MM.1S (cell line): ENCODE data around the gene LLGL1.

Experiments
- DNase-seq: peaks from one replicate; pipeline ENCODE4 v3.0.0-alpha.2; 2015
- H2AFZ ChIP-seq: fragments of 300-600 bp; sonication (generic); 2 replicates; pipeline ENCODE4 v1.6.0; 2016; ENCODE audit warnings: antibody characterized with exemption, low read length
- H3F3A ChIP-seq: fragments of 300-600 bp; sonication (generic); 2 replicates; pipeline ENCODE4 v1.6.1; 2016; ENCODE audit warnings: mild to moderate bottlenecking, antibody characterized with exemption, low read length, moderate library complexity, mixed read lengths; ENCODE audit not compliant: insufficient read depth
- H3K27ac ChIP-seq: fragments of 300-600 bp; sonication (generic); 2 replicates; pipeline ENCODE4 v1.5.1; 2016; ENCODE audit warnings: mild to moderate bottlenecking, low read length
- H3K27me3 ChIP-seq: fragments of 300-600 bp; sonication (generic); replicated peaks from 2 replicates; pipeline ENCODE4 v1.6.0; 2016; ENCODE audit warnings: low read length; ENCODE audit not compliant: insufficient read depth
- H3K36me3 ChIP-seq: fragments of 300-600 bp; sonication (generic); replicated peaks from 2 replicates; pipeline ENCODE4 v1.6.1; 2016; ENCODE audit warnings: mild to moderate bottlenecking, low read length, mixed read lengths; ENCODE audit not compliant: insufficient read depth
- H3K4me1 ChIP-seq: fragments of 300-600 bp; sonication (generic); 2 replicates; pipeline ENCODE4 v1.6.1; 2016; ENCODE audit warnings: low read length, mixed read lengths
- H3K4me2 ChIP-seq: fragments of 300-600 bp; sonication (generic); 2 replicates; pipeline ENCODE4 v1.6.0; 2016; ENCODE audit warnings: low read depth, low read length
- H3K4me3 ChIP-seq: fragments of 300-600 bp; sonication (generic); 2 replicates; pipeline ENCODE4 v1.5.1; 2016; ENCODE audit warnings: low read length, mixed read lengths
- H3K79me2 ChIP-seq: fragments of 300-600 bp; sonication (generic); 2 replicates; pipeline ENCODE4 v1.6.1; 2016; ENCODE audit warnings: mixed run types, low read length, mixed read lengths
- H3K9ac ChIP-seq: fragments of 300-600 bp; sonication (generic); 2 replicates; pipeline ENCODE4 v1.6.1; 2016; ENCODE audit warnings: low read length, mixed read lengths
- H3K9me2 ChIP-seq: fragments of 300-600 bp; sonication (generic); replicated peaks from 2 replicates; pipeline ENCODE4 v1.6.1; 2016; ENCODE audit warnings: mild to moderate bottlenecking, low read length, mixed read lengths; ENCODE audit not compliant: insufficient read depth
- H3K9me3 ChIP-seq: fragments of 300-600 bp; sonication (generic); replicated peaks from 2 replicates; pipeline ENCODE4 v1.6.1; 2016; ENCODE audit warnings: mild to moderate bottlenecking, low read length, mixed read lengths; ENCODE audit not compliant: insufficient read depth
- H4K20me1 ChIP-seq: fragments of 300-600 bp; sonication (generic); 2 replicates; pipeline ENCODE4 v1.6.1; 2016; ENCODE audit warnings: mild to moderate bottlenecking, low read length, moderate library complexity, mixed read lengths; ENCODE audit not compliant: insufficient read depth
- EZH2 ChIP-seq: fragments of 300-600 bp; sonication (generic); optimal IDR thresholded peaks from 2 replicates; pipeline ENCODE3; 2017; ENCODE audit warnings: low read depth, mild to moderate bottlenecking, antibody characterized with exemption, low read length, mixed read lengths
- EZH2phosphoT487 ChIP-seq: fragments of 300-600 bp; sonication (generic); IDR thresholded peaks from 2 replicates; pipeline ENCODE4 v1.6.1; 2018; ENCODE audit warnings: antibody characterized with exemption, low read length
- TF ChIP-seq, protein P1 (sequence below): fragments of 300-600 bp; sonication (generic); IDR thresholded peaks from 2 replicates; pipeline ENCODE4 v1.5.1; 2016; ENCODE audit warnings: antibody characterized with exemption, low read length, mixed read lengths

LLGL1 gene

DNA sequence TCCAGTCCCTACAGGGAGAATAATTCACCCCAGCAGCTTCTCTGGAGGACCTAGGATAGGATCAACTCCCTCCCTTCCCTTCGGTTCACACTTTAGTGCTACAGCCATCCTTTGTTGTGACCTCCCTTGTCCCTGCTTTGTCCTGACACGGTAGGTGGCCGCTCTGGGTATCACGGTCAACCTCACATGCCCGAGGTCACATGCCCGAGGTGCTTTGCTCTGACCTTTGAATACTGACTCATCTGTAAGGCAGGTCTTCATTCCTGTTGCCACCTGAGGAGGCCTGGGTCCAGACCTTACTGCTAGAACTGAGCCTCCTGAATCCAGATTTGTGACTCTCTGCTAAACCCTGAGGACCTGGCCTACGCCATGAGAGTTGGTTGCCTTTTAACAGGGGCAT lies 22.1 kb upstream of the LLGL1 start:
- no peaks in the 10 kb centered on the region; the same call in 1 of the 2 replicates for H4K20me1 ChIP-seq
- H3K27me3 ChIP-seq = no peaks in the 10 kb centered on the region
- no peak overlapping the region for H3K4me2 ChIP-seq
- no peak overlapping the region for H3K27ac ChIP-seq
- 0 out of 2 replicates have a peak, but pooled peaks cover 7% of the 10 kb centered on the region for H3K36me3 ChIP-seq
- H3K79me2 ChIP-seq = peaks cover 73% of the 10 kb centered on the region
- no peak overlapping the region for H2AFZ ChIP-seq
- no peaks in the 10 kb centered on the region for H3K9me3 ChIP-seq
- no peak overlapping the region for H3K4me3 ChIP-seq
- no peaks in the 10 kb centered on the region for H3K4me1 ChIP-seq
- H3K9ac ChIP-seq = no peak overlapping the region
- no peaks in the 10 kb centered on the region for H3F3A ChIP-seq
- DNase-seq = no peak
- H3K9me2 ChIP-seq = no peaks in the 10 kb centered on the region
- TF ChIP-seq EZH2 (no peak), EZH2phosphoT487 (no peak)
- TF ChIP-seq, protein P1, sequence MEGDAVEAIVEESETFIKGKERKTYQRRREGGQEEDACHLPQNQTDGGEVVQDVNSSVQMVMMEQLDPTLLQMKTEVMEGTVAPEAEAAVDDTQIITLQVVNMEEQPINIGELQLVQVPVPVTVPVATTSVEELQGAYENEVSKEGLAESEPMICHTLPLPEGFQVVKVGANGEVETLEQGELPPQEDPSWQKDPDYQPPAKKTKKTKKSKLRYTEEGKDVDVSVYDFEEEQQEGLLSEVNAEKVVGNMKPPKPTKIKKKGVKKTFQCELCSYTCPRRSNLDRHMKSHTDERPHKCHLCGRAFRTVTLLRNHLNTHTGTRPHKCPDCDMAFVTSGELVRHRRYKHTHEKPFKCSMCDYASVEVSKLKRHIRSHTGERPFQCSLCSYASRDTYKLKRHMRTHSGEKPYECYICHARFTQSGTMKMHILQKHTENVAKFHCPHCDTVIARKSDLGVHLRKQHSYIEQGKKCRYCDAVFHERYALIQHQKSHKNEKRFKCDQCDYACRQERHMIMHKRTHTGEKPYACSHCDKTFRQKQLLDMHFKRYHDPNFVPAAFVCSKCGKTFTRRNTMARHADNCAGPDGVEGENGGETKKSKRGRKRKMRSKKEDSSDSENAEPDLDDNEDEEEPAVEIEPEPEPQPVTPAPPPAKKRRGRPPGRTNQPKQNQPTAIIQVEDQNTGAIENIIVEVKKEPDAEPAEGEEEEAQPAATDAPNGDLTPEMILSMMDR = no peak

DNA sequence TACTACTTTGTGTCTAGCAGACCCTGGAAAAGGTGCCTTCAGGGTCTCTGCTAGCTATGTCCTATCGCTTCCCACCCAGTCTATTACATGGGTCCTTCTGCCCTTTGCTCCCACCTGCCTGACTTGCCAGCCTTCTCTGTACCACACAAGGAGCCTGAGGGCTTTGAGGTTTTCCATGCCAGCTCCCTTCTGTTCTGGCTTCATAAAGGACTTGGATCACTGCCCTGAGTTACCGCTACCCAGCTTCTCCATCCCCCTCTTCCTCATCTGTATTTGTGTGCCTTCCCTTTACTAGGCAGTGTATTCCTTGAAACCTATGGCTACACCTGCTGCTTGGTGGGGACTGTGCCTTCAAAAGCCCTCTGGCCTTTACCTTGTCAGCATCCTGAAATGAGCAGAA lies 19.6 kb upstream of the LLGL1 start:
- Histone ChIP-seq H4K20me1 (no peaks in the 10 kb centered on the region), H3K9ac (no peak overlapping the region), H2AFZ (no peak overlapping the region), H3K27ac (no peak overlapping the region), H3K4me2 (no peak overlapping the region), H3K9me3 (no peaks in the 10 kb centered on the region), H3F3A (no peaks in the 10 kb centered on the region), H3K4me3 (no peak overlapping the region), H3K36me3 (peaks cover 12% of the 10 kb centered on the region), H3K4me1 (no peaks in the 10 kb centered on the region), H3K79me2 (peaks cover 49% of the 10 kb centered on the region), H3K9me2 (no peaks in the 10 kb centered on the region), H3K27me3 (no peaks in the 10 kb centered on the region)
- DNase-seq = no peak
- no peak for TF ChIP-seq EZH2phosphoT487
- TF ChIP-seq, protein P1 = no peak

DNA sequence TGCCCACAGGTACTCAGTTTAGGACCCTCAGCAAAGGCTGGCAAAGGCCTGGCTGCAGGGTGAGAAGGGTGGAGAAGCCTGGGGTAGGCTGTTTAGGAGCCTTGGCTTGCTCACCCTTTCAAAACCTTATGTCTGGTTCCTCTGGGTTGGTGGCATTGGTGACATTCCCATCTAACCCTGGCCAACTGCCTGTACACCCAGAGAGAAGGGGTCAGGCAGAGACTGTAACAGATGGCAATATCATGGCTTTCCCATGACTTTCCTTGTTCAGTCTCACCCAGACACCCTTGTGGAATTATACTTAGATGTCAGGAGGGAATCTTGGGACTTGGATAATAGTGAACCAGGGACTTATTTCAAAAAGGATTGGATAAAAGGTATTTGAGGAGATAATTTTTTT lies 18.5 kb upstream of the LLGL1 start:
- Histone ChIP-seq H3K27ac (no peak overlapping the region), H3K79me2 (peaks cover 39% of the 10 kb centered on the region), H2AFZ (no peak overlapping the region), H3F3A (no peaks in the 10 kb centered on the region), H3K9me3 (no peaks in the 10 kb centered on the region), H3K9ac (no peak overlapping the region), H3K4me2 (no peak overlapping the region), H3K36me3 (peaks cover 12% of the 10 kb centered on the region), H3K27me3 (no peaks in the 10 kb centered on the region), H4K20me1 (no peaks in the 10 kb centered on the region), H3K9me2 (no peaks in the 10 kb centered on the region), H3K4me3 (no peak overlapping the region), H3K4me1 (no peaks in the 10 kb centered on the region)
- DNase-seq = no peak
- TF ChIP-seq EZH2phosphoT487 (no peak), EZH2 (no peak)

DNA sequence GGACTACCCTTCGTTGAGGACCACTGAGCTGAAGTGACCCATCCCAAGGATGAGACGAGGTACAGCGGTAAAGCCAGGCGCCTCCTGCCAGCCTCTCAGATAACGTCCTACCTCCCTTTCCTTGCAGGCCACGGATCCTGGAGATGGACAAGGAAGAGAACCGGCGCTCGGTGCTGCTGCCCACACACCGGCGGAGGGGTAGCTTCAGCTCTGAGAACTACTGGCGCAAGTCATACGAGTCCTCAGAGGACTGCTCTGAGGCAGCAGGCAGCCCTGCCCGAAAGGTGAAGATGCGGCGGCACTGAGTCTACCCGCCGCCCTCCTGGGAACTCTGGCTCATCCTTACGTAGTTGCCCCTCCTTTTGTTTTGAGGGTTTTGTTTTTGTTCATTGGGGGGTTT lies 17.3 kb upstream of the LLGL1 start:
- Histone ChIP-seq H3K27me3 (no peaks in the 10 kb centered on the region), H3K79me2 (peaks cover 32% of the 10 kb centered on the region)

More for the DNA sequence above, 17.3 kb upstream of the LLGL1 start:
- Histone ChIP-seq H3K4me3 (no peak overlapping the region), H3K36me3 (peaks cover 12% of the 10 kb centered on the region), H3K9me3 (no peaks in the 10 kb centered on the region), H3K27ac (no peak overlapping the region), H3F3A (no peaks in the 10 kb centered on the region), H3K9ac (no peak overlapping the region), H3K9me2 (no peaks in the 10 kb centered on the region), H4K20me1 (no peaks in the 10 kb centered on the region), H2AFZ (no peak overlapping the region), H3K4me1 (no peaks in the 10 kb centered on the region), H3K4me2 (no peak overlapping the region)
- no peak for DNase-seq
- no peak for TF ChIP-seq EZH2
- TF ChIP-seq, protein P1 = no peak
- no peak for TF ChIP-seq EZH2phosphoT487
